Naive thymus-derived CD8-positive, alpha-beta T cell (primary cell): ENCODE results near the gene STIM1. TPM values are rescaled to one million over a fixed set of nuclear protein-coding genes. Genes with fewer than 3 reads are reported as not detected.
"Not testable (repeated sequence)": the region's sequence is repeated elsewhere in the genome, so short reads cannot be mapped to it uniquely, and the experiment has no call there.

Experiments
- ATAC-seq, 2 donors: fragments of 150-1000 bp; cut with Tn5 transposase in 1 of 2; sonication (Bioruptor Pico), chemical (Tn5 transposase) in 1 of 2; 1 replicate in 1 of 2; 2 replicates in 1 of 2; pipeline ENCODE4 v1.10.0; 2021; ENCODE audit warnings: mild to moderate bottlenecking in 2 of 2, moderate library complexity in 2 of 2
- POLR2A ChIA-PET: fragments of 350-600 bp; sonication (Branson Sonifier 250); formaldehyde crosslinking; loops from one replicate; lab custom pipeline; 2021; ENCODE audit warnings: antibody characterized with exemption; lab: Charles Lee
- DNase-seq, 10 donors: peaks; one replicate each; pipeline versions ENCODE4 v3.0.0 to v3.0.0-alpha.2; 2020 to 2022
- H3K27ac Mint-ChIP-seq, 10 donors: one replicate each; pipeline ENCODE4 v1.8.0; 2020 to 2022; ENCODE audit warnings: mild to moderate bottlenecking in 10 of 10, mixed read lengths in 10 of 10, moderate library complexity in 4 of 10, inconsistent platforms in 1 of 10
- H3K27me3 Mint-ChIP-seq, 5 donors: one replicate each; pipeline ENCODE4 v1.8.0; 2021 to 2022; ENCODE audit warnings: mixed read lengths in 5 of 5
- H3K36me3 Mint-ChIP-seq, 3 donors: one replicate each; pipeline ENCODE4 v1.8.0; 2020 to 2022; ENCODE audit warnings: mixed read lengths in 3 of 3, mild to moderate bottlenecking in 2 of 3, inconsistent platforms in 1 of 3
- H3K4me1 Mint-ChIP-seq, 4 donors: one replicate each; pipeline ENCODE4 v1.8.0; 2021 to 2022; ENCODE audit warnings: mixed read lengths in 4 of 4
- H3K4me3 Mint-ChIP-seq, 10 donors: one replicate each; pipeline ENCODE4 v1.8.0; 2020 to 2022; ENCODE audit warnings: mild to moderate bottlenecking in 10 of 10, mixed read lengths in 10 of 10, moderate library complexity in 6 of 10, inconsistent platforms in 1 of 10
- H3K9me3 Mint-ChIP-seq, 9 donors: one replicate each; pipeline ENCODE4 v1.8.0; 2020 to 2022; ENCODE audit warnings: mixed read lengths in 9 of 9, mild to moderate bottlenecking in 3 of 9, inconsistent platforms in 1 of 9, moderate library complexity in 1 of 9
- polyA plus RNA-seq, 3 donors: library from polyadenylated mRNA; unstranded; fragments of 300-500 nt; fragmentation: Illumina TruSeq; gene quantifications; one replicate each; pipeline ENCODE4 v1.2.3, GENCODE V29; 2021
- total RNA-seq, 8 experiments: library from RNA in 2 of 8; stranded (reverse) in 2 of 8; gene quantifications; one replicate each; pipeline ENCODE4 v1.2.3 and lab custom pipeline; 2021 to 2026

The STIM1 gene
- total and polyA plus RNA-seq, 5 experiments from 2014 or later, result 33.4 to 101 (median 39.0) TPM

DNA sequence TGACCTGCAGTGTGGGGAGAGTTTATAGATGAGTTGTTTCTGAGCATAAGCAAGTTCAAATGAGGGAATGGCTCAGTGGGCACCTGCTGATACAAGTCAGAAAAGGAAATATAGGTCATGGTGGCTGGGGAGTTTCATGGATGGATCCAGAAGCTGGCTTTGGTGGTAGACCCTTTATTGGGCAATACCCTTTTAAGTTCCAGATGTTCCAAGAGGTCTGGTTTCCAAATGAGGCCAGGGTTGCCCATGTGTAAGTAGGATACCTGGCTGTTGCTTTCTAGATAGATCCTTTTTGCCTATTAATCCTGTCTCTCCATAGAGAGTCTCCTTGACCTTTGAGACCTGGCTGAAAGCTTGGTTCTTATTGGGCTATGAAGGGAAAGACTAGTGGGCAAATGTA is 2.2 kb downstream of the STIM1 start:
- Mint-ChIP-seq H3K36me3 (peaks cover 0 to 2% (median 0%) of the 10 kb centered on the region in 3 donors), H3K9me3 (no peaks in the 10 kb centered on the region), H3K27me3 (peaks cover 0 to 1% (median 0%) of the 10 kb centered on the region in 5 donors), H3K4me1 (peaks cover 47 to 88% (median 79%) of the 10 kb centered on the region in 4 donors), H3K27ac (peak overlapping the region; percentile 53 to 96 (median 90)), H3K4me3 (peak overlapping the region; percentile 74 to 100 (median 88))
- ATAC-seq (no peak), DNase-seq (no peak)
- POLR2A ChIA-PET, result interaction anchor here (0.7 to 14.9 kb wide), 5 partner anchors 10 to 87 kb away, joined by 3 to 406 read pairs (median 3); partner anchors contain the start of gene RHOG

- POLR2A ChIA-PET, result interaction anchor here (0.5 to 14.9 kb wide), 10 partner anchors 9 to 213 kb away, joined by 3 to 406 read pairs (median 4); partner anchors contain the start of gene RHOG
- Mint-ChIP-seq H3K27me3 (peaks cover 0 to 1% (median 0%) of the 10 kb centered on the region in 5 donors), H3K4me1 (peaks cover 38 to 83% (median 76%) of the 10 kb centered on the region in 4 donors), H3K36me3 (peaks cover 0 to 2% (median 0%) of the 10 kb centered on the region in 3 donors), H3K27ac (peak overlapping the region; percentile 39 to 96 (median 90)), H3K4me3 (peak overlapping the region; percentile 74 to 100 (median 88)), H3K9me3 (no peaks in the 10 kb centered on the region)
- DNase-seq (no peak), ATAC-seq (no peak)
Observed at GRCh38 chr11:3859373-3859881, 4.0 kb downstream of the STIM1 start.

GRCh38 chr11:3860375-3860774 is 4.9 kb downstream of the STIM1 start:
- Mint-ChIP-seq H3K27ac (peak overlapping the region; percentile 39 to 95 (median 88)), H3K27me3 (no peaks in the 10 kb centered on the region), H3K9me3 (no peaks in the 10 kb centered on the region), H3K36me3 (peaks cover 0 to 2% (median 0%) of the 10 kb centered on the region in 3 donors), H3K4me1 (peaks cover 41 to 87% (median 81%) of the 10 kb centered on the region in 4 donors), H3K4me3 (peak overlapping the region; percentile 74 to 93 (median 86))
- POLR2A ChIA-PET, result interaction anchor here (0.7 to 14.9 kb wide), 8 partner anchors 8 to 84 kb away, joined by 3 to 406 read pairs (median 4); partner anchors contain the start of gene RHOG
- ATAC-seq (peak; percentile 39 to 51), DNase-seq (peak in 3 of 10 donors; percentile 40 to 45 (median 43))

DNA sequence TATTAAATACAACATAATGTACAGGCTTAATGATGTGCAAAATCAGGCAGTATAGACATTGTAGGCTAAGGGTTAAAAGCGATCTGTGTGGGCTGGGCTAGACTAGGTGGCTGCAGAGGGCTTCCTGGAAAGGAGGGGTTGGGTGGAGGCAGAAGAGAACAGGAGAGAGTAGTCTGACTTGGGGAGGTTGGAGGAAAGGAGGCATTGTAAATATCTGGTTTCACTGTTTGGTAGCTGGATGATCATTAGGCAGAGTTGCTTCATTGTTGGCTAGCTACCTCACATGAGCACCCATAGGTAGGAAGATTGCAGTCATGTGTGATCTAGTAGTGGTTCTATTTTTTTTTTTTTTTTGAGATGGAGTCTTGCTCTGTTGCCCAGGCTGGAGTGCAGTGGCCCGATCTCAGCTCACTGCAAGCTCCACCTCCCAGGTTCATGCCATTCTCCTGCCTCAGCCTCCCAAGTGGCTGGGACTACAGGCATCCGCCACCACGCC is 5.5 kb downstream of the STIM1 start:
- peak overlapping the region; percentile 74 to 93 (median 86) for H3K4me3 Mint-ChIP-seq
- DNase-seq, result peak in 5 of 10 donors; percentile 30 to 44 (median 38)
- ATAC-seq, result peak; percentile 68 to 82
- H3K36me3 Mint-ChIP-seq, H3K27me3 Mint-ChIP-seq, H3K9me3 Mint-ChIP-seq: not testable (repeated sequence)
- POLR2A ChIA-PET, result interaction anchor here (0.7 to 14.9 kb wide), 6 partner anchors 12 to 84 kb away, joined by 3 to 406 read pairs (median 5); partner anchors contain the start of gene RHOG
- peaks cover 45 to 93% (median 87%) of the 10 kb centered on the region in 4 donors for H3K4me1 Mint-ChIP-seq
- peak overlapping the region; percentile 39 to 95 (median 88) for H3K27ac Mint-ChIP-seq

DNA sequence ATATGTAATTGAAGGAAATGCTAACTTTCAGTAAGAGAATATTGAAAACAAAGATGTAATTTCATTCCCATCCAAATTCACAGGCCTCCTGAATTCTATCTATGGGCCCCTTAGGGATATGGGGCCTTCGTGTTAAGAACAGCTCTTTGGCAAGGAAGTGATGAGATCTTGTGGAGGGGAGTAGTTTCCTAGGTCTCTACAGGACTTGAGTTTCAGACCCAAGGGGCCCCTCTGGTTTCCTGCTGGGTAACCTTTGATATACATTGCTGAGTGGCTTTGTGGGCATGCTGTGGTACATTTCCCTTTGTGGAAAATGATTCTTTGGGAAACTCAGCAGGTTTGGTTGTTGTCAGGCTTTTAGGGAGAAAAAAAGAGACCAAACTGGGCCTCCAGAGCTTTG is 6.2 kb downstream of the STIM1 start:
- POLR2A ChIA-PET, result interaction anchor here (0.7 to 14.9 kb wide), 4 partner anchors 11 to 83 kb away, joined by 4 to 406 read pairs (median 72); partner anchors contain the start of gene RHOG
- ATAC-seq, result peak in 1 of 2 donors; percentile 16

DNA sequence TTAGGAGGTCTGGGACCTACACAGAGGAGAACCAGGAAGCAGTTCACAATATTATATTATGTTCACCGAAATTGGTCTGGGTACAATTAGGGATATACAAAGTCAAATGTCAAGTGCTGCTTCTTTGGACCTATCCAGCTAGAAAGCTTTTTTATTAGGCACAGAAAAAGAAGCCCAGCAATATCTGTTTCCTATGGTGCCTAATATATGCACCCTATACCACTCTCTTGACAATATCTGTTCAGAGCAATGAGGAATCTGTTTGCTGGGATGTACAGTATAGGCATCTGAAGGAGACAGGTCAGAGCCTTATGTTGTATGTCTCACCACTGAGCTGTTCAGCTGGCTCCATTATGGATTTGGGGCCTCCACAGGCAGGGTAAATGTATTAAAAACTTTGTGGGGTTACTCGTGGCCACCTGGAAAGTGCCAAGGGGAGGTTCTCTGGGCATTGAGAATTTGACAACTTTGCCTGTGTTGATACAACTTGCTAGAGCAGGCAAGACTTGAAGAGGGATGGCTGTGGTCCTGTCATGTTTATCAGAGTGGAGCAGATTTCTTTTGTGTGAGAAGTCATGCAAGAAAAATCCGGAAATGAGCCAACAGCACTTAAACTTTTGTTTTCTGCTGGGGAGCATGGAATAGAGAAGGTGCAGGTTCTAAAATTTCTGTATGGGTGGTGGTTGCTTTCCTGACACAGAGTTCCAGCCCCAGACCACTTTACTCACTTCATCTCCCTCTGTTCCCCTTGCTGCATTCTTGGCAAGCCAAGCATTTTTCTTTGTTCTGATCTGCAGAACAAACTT is 10.1 kb downstream of the STIM1 start:
- Mint-ChIP-seq H3K4me3 (peak overlapping the region; percentile 20 to 76 (median 68)), H3K9me3 (no peaks in the 10 kb centered on the region), H3K4me1 (peaks cover 48 to 96% (median 94%) of the 10 kb centered on the region in 4 donors), H3K27me3 (no peaks in the 10 kb centered on the region), H3K36me3 (peaks cover 0 to 2% (median 0%) of the 10 kb centered on the region in 3 donors), H3K27ac (peak overlapping the region; percentile 84 to 95 (median 90))
- peak in 1 of 2 donors; percentile 14 for ATAC-seq
- POLR2A ChIA-PET, result interaction anchor here (0.5 to 5.0 kb wide), 6 partner anchors 11 to 227 kb away, joined by 3 to 68 read pairs (median 4); partner anchors contain the start of genes RHOG and STIM1
- peak in 1 of 10 donors; percentile 18 for DNase-seq

More for the DNA sequence above, 6.2 kb downstream of the STIM1 start:
- Mint-ChIP-seq H3K4me1 (peaks cover 44 to 95% (median 91%) of the 10 kb centered on the region in 4 donors), H3K4me3 (peak overlapping the region; percentile 74 to 93 (median 86)), H3K36me3 (peaks cover 0 to 2% (median 0%) of the 10 kb centered on the region in 3 donors), H3K27me3 (no peaks in the 10 kb centered on the region), H3K27ac (peak overlapping the region; percentile 39 to 95 (median 88)), H3K9me3 (no peaks in the 10 kb centered on the region)
- DNase-seq, result no peak

DNA sequence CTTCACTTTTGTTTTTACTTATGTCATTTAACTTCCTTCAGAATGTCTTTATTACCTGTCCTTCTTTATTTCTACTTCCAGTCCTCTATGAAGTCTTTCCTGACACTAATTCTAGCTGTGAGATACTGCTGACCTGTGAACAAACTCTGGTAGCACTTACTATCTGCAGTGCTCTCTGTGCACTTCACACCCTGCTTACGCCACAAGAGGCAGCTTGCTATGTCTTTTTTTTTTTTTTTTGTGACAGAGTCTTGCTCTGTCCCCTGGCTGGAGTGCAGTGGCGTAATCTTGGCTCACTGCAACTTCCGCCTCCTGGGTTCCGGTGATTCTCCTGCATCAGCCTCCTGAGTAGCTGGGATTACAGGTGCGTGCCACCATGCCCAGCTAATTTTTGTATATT is 10.7 kb downstream of the STIM1 start:
- peak overlapping the region; percentile 84 to 95 (median 88) for H3K27ac Mint-ChIP-seq
- peak overlapping the region; percentile 7 to 76 (median 68) for H3K4me3 Mint-ChIP-seq
- peak in 1 of 2 donors; percentile 33 for ATAC-seq
- no peaks in the 10 kb centered on the region for H3K27me3 Mint-ChIP-seq
- POLR2A ChIA-PET, result interaction anchor here (0.5 to 5.0 kb wide), 5 partner anchors 12 to 227 kb away, joined by 3 to 68 read pairs (median 4); partner anchors contain the start of gene STIM1
- H3K4me1 Mint-ChIP-seq, result peaks cover 47 to 96% (median 94%) of the 10 kb centered on the region in 4 donors
- no peaks in the 10 kb centered on the region for H3K9me3 Mint-ChIP-seq
- DNase-seq, result no peak
- peaks cover 0 to 2% (median 0%) of the 10 kb centered on the region in 3 donors for H3K36me3 Mint-ChIP-seq

GRCh38 chr11:3866836-3867208 is 11.4 kb downstream of the STIM1 start:
- Mint-ChIP-seq H3K9me3 (no peaks in the 10 kb centered on the region), H3K27ac (peak overlapping the region; percentile 82 to 95 (median 90)), H3K4me3 (peak overlapping the region; percentile 4 to 83 (median 64))

DNA sequence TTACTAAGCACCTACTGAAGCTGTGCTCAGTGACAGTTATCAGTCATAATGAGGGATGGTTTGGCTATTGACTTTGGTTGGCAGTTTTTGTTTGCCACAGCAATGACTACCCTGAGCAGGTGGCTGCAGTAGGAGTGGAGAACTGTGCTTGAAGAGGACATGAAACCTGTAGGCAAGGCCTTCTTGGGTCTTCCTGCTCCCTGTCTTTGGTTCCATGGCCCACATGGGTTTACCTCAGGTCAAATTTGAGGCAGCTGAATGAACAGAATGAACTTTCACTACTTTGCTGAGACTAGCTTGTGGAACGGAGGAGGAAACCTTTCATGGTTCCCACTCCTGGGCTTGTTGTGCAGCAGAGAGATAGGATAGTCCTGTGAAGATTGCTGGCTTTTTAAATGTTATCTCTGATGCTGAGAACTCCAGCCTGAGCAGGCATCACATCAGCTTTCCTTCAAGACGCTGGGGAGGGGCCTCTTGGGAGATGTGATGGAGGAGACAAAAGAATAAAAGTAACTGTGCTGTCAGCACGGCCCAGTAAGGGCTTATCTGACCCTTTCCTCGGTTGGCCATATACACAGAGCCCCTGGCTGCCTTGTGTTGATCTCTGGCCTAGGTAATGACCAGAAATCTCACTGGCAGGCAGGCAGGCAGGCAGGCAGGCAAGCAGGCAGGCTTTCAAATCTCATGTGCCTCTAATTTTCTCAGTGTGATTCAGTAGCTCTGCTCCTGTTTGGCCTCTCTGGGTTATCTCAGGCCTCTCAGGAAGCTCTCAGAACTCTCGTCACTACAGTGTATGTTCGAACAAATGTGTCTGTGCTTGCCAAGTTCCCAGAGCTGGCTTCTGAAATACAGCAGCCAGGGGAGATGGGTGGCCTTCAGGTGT is 12.0 kb downstream of the STIM1 start:
- Mint-ChIP-seq H3K36me3 (peaks cover 0 to 7% (median 0%) of the 10 kb centered on the region in 3 donors), H3K27ac (peak overlapping the region; percentile 82 to 95 (median 90)), H3K4me3 (peak overlapping the region; percentile 6 to 83 (median 64)), H3K4me1 (peaks cover 46 to 93% (median 93%) of the 10 kb centered on the region in 4 donors), H3K27me3 (no peaks in the 10 kb centered on the region), H3K9me3 (no peaks in the 10 kb centered on the region)
- ATAC-seq (peak; percentile 51 to 68), DNase-seq (peak in 4 of 10 donors; percentile 25 to 46 (median 34))
- POLR2A ChIA-PET, result interaction anchor here (0.6 to 5.0 kb wide), 5 partner anchors 10 to 78 kb away, joined by 3 to 68 read pairs (median 4); partner anchors contain the start of genes NUP98 and STIM1

More at GRCh38 chr11:3866836-3867208, 11.4 kb downstream of the STIM1 start:
- DNase-seq (no peak), ATAC-seq (no peak)
- Mint-ChIP-seq H3K27me3 (no peaks in the 10 kb centered on the region), H3K4me1 (peaks cover 46 to 96% (median 94%) of the 10 kb centered on the region in 4 donors), H3K36me3 (peaks cover 0 to 3% (median 0%) of the 10 kb centered on the region in 3 donors)
- POLR2A ChIA-PET, result interaction anchor here (0.6 to 5.0 kb wide), 4 partner anchors 12 to 79 kb away, joined by 3 to 68 read pairs (median 4); partner anchors contain the start of genes NUP98 and STIM1

DNA sequence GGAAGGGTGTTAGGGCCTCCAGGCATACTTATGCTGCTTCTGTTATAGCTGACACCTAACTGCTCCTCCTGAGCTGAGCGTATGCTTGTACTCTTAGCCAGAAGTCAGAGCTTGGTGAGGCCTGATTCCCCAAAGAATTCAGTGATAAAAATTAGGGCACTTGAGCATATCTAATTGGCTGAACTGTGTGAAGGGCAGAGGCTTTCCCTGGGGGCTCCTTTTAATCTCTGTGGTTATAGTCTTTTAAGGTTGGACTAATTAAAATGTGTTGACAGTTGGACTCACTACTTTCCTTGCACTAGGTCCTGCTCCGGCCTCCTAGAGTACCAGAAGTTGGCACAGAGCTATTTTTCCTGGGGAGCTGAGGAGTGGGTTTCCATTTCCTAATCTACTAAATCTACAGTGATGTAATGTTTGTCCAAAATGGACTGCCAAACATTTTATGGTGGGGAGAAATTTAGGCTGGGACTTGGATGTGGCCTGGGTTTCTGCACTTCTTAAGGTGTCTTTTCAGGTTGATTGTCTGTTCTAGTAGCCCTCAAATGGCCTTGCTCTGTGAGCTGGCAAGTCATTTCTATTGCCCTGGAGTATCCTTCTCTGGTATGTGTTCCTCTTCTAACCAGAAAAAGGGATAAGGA is 18.4 kb downstream of the STIM1 start:
- DNase-seq (no peak), ATAC-seq (no peak)
- Mint-ChIP-seq H3K9me3 (no peaks in the 10 kb centered on the region), H3K27me3 (no peaks in the 10 kb centered on the region), H3K4me1 (peaks cover 48 to 96% (median 89%) of the 10 kb centered on the region in 4 donors), H3K4me3 (peak overlapping the region in 3 of 10 donors; percentile 0 to 34 (median 5)), H3K36me3 (peaks cover 0 to 16% (median 2%) of the 10 kb centered on the region in 3 donors), H3K27ac (peak overlapping the region in 9 of 10 donors; percentile 33 to 83 (median 63))
- POLR2A ChIA-PET, result interaction anchor here (0.6 to 3.3 kb wide), 6 partner anchors 14 to 220 kb away, joined by 3 to 14 read pairs (median 3); no protein-coding TSS in a partner anchor
